ENCODE results near the gene SMIM22. TPM values are rescaled to one million over a fixed set of nuclear protein-coding genes. Genes with fewer than 3 reads are reported as not detected.

The SMIM22 gene
- total RNA-seq, 1 experiment from 2014 or later, result not detected

GRCh38 chr16:4775005-4775404 is 20.2 kb upstream of the SMIM22 start:
- Histone ChIP-seq H3K4me3 (ENCODE audit: low read depth, low read length, poor library complexity, severe bottlenecking) (no peak overlapping the region), H3K27me3 (replicated peaks; ENCODE audit: insufficient read depth, low read depth, low read length, poor library complexity) (no peaks in the 10 kb centered on the region), H3K27ac (ENCODE audit: low read depth, low read length, poor library complexity, severe bottlenecking) (no peak overlapping the region), H3K36me3 (ENCODE audit: insufficient read depth, low read length, poor library complexity, severe bottlenecking) (no peaks in the 10 kb centered on the region), H3K4me1 (ENCODE audit: insufficient read depth, low read length, poor library complexity, severe bottlenecking) (no peaks in the 10 kb centered on the region), H3K9me3 (ENCODE audit: low read depth, low read length, poor library complexity, severe bottlenecking) (no peaks in the 10 kb centered on the region)
- ChIA-PET POLR2A (ENCODE audit: low non-redundant PET) (no interaction called here), CTCF (no interaction called here)
- TF ChIP-seq CTCF (conservative IDR thresholded peaks at IDR 0.05; ENCODE audit: low read depth, low read length), result no peak
- TF ChIP-seq EZH2 (IDR thresholded peaks at IDR 0.05; ENCODE audit: borderline replicate concordance, low read depth, low read length, poor library complexity, severe bottlenecking), result no peak
- no TSS peak for BruUV-seq (replicated peaks)
- DNase-seq (ENCODE audit: low spot score), result no peak
- intact Hi-C loops (cut with micrococcal nuclease; ENCODE audit: unreplicated experiment), result no loop called here

GRCh38 chr16:4776141-4776705 is 18.9 kb upstream of the SMIM22 start:
- CTCF ChIA-PET, result no interaction called here
- intact Hi-C loops (cut with micrococcal nuclease; ENCODE audit: unreplicated experiment), result no loop called here
- Histone ChIP-seq H3K36me3 (ENCODE audit: insufficient read depth, low read length, poor library complexity, severe bottlenecking) (no peaks in the 10 kb centered on the region), H3K4me3 (ENCODE audit: low read depth, low read length, poor library complexity, severe bottlenecking) (no peak overlapping the region), H3K27ac (ENCODE audit: low read depth, low read length, poor library complexity, severe bottlenecking) (no peak overlapping the region), H3K9me3 (ENCODE audit: low read depth, low read length, poor library complexity, severe bottlenecking) (no peaks in the 10 kb centered on the region), H3K27me3 (replicated peaks; ENCODE audit: insufficient read depth, low read depth, low read length, poor library complexity) (no peaks in the 10 kb centered on the region), H3K4me1 (ENCODE audit: insufficient read depth, low read length, poor library complexity, severe bottlenecking) (no peaks in the 10 kb centered on the region)
- no peak for DNase-seq (ENCODE audit: low spot score)
- POLR2A ChIA-PET (ENCODE audit: low non-redundant PET), result no interaction called here
- TF ChIP-seq EZH2 (IDR thresholded peaks at IDR 0.05; ENCODE audit: borderline replicate concordance, low read depth, low read length, poor library complexity, severe bottlenecking) (no peak), CTCF (conservative IDR thresholded peaks at IDR 0.05; ENCODE audit: low read depth, low read length) (no peak)
- no TSS peak for BruUV-seq (replicated peaks)

GRCh38 chr16:4777339-4778049 is 17.7 kb upstream of the SMIM22 start:
- Histone ChIP-seq H3K27ac (ENCODE audit: low read depth, low read length, poor library complexity, severe bottlenecking) (no peak overlapping the region), H3K27me3 (replicated peaks; ENCODE audit: insufficient read depth, low read depth, low read length, poor library complexity) (no peaks in the 10 kb centered on the region), H3K4me1 (ENCODE audit: insufficient read depth, low read length, poor library complexity, severe bottlenecking) (no peaks in the 10 kb centered on the region), H3K4me3 (ENCODE audit: low read depth, low read length, poor library complexity, severe bottlenecking) (no peak overlapping the region), H3K36me3 (ENCODE audit: insufficient read depth, low read length, poor library complexity, severe bottlenecking) (no peaks in the 10 kb centered on the region), H3K9me3 (ENCODE audit: low read depth, low read length, poor library complexity, severe bottlenecking) (no peaks in the 10 kb centered on the region)
- ChIA-PET POLR2A (ENCODE audit: low non-redundant PET) (interaction anchor here (0.7 kb wide), 1 partner anchor 13 kb away, joined by 3 read pairs; no protein-coding TSS in a partner anchor), CTCF (no interaction called here)
- no TSS peak for BruUV-seq (replicated peaks)
- no peak for DNase-seq (ENCODE audit: low spot score)
- intact Hi-C loops (cut with micrococcal nuclease; ENCODE audit: unreplicated experiment), result no loop called here
- TF ChIP-seq CTCF (conservative IDR thresholded peaks at IDR 0.05; ENCODE audit: low read depth, low read length) (no peak), EZH2 (IDR thresholded peaks at IDR 0.05; ENCODE audit: borderline replicate concordance, low read depth, low read length, poor library complexity, severe bottlenecking) (no peak)

Data from A673 (cell line).